GM12878 (cell line): ENCODE data around the gene PLPPR2. TPM values are rescaled to one million over a fixed set of nuclear protein-coding genes. Genes with fewer than 3 reads are reported as not detected.

Source experiments
- ATAC-seq: fragments of 200-7000 bp; cut with Tn5 transposase; 3 replicates; pipeline ENCODE4 v1.9.1; 2020; ENCODE audit warnings: mild to moderate bottlenecking, moderate library complexity
- BruUV-seq: library from RNA; stranded (reverse); fragments of 400-500 nt; replicated peaks from 2 replicates; lab custom pipeline; 2021; lab: Mats Ljungman, UMichigan
- CTCF ChIA-PET: fragments of 300-600 bp; sonication (Branson Sonifier 250); formaldehyde crosslinking; extraction: SDS; loops from one replicate; lab custom pipeline; 2021; ENCODE audit warnings: inconsistent platforms; lab: Yijun Ruan, JAX
- POLR2A ChIA-PET: fragments of 350-600 bp; formaldehyde crosslinking; extraction: SDS; loops from one replicate; lab custom pipeline; 2021; ENCODE audit warnings: inconsistent platforms; lab: Charles Lee
- RAD21 ChIA-PET: fragments of 300-600 bp; sonication (Branson Sonifier 250); formaldehyde crosslinking; loops from one replicate; lab custom pipeline; 2023; ENCODE audit warnings: antibody characterized with exemption; ENCODE audit not compliant: unreplicated experiment; lab: Charles Lee
- SMC1A ChIA-PET: fragments of 300-600 bp; sonication (Branson Sonifier 250); formaldehyde crosslinking; loops from one replicate; lab custom pipeline; 2023; ENCODE audit not compliant: unreplicated experiment, uncharacterized antibody; lab: Charles Lee
- DNase-seq: peaks from one replicate; pipeline ENCODE4 v3.0.0-alpha.2; 2011; ENCODE audit warnings: low read depth, low spot score
- FAIRE-seq: peaks from 3 replicates; lab custom pipeline; 2011; peaks lifted over from hg19 to GRCh38; lab: Jason Lieb, UNC
- H2AFZ ChIP-seq: 2 replicates; pipeline ENCODE4 v1.6.0; 2011; ENCODE audit warnings: low read depth, low read length, control low read depth; ENCODE audit not compliant: control insufficient read depth
- H3K27ac ChIP-seq: 2 replicates; pipeline ENCODE4 v1.5.1; 2011; ENCODE audit warnings: control low read depth; ENCODE audit not compliant: control insufficient read depth, insufficient read depth
- H3K27me3 ChIP-seq, 2 experiments: replicated peaks in 1 of 2; 2 replicates each; pipeline versions ENCODE4 v1.6.0 to v1.6.1; 2011; ENCODE audit warnings: low read length in 1 of 2; ENCODE audit not compliant: control insufficient read depth in 2 of 2, insufficient read depth in 2 of 2
- H3K36me3 ChIP-seq, 2 experiments: 2 replicates each; pipeline ENCODE4 v1.5.1; 2011; ENCODE audit warnings: low read length in 1 of 2; ENCODE audit not compliant: control insufficient read depth in 2 of 2, insufficient read depth in 2 of 2
- H3K4me1 ChIP-seq: 2 replicates; pipeline ENCODE4 v1.6.1; 2011; ENCODE audit warnings: mild to moderate bottlenecking, low read length, moderate library complexity, mixed read lengths; ENCODE audit not compliant: control insufficient read depth, insufficient read depth
- H3K4me2 ChIP-seq: 2 replicates; pipeline ENCODE4 v1.6.0; 2011; ENCODE audit warnings: control low read depth; ENCODE audit not compliant: control insufficient read depth, insufficient read depth
- H3K4me3 ChIP-seq: fragments of 200-600 bp; sonication (generic); 2 replicates; pipeline ENCODE4 v1.5.1; 2016
- H3K79me2 ChIP-seq: 2 replicates; pipeline ENCODE4 v1.6.0; 2011; ENCODE audit warnings: low read length; ENCODE audit not compliant: control insufficient read depth, insufficient read depth
- H3K9ac ChIP-seq: 2 replicates; pipeline ENCODE4 v1.8.0; 2011; ENCODE audit warnings: low read length, control low read depth, mixed read lengths; ENCODE audit not compliant: control insufficient read depth, insufficient read depth
- H3K9me3 ChIP-seq: replicated peaks from 3 replicates; pipeline ENCODE4 v1.5.1; 2011; ENCODE audit warnings: mild to moderate bottlenecking, low read length; ENCODE audit not compliant: control insufficient read depth, insufficient read depth
- H4K20me1 ChIP-seq: 2 replicates; pipeline ENCODE4 v1.6.0; 2011; ENCODE audit not compliant: control insufficient read depth, insufficient read depth
- E2F4 ChIP-seq: IDR thresholded peaks from 2 replicates; pipeline ENCODE4 v1.6.1; 2012; ENCODE audit warnings: low read depth, low read length, improper control_type of control experiment
- LARP7 ChIP-seq: fragments of 450-650 bp; IDR thresholded peaks from 2 replicates; pipeline ENCODE4 v1.6.1; 2017; ENCODE audit warnings: mild to moderate bottlenecking
- NFYB ChIP-seq: IDR thresholded peaks from 2 replicates; pipeline ENCODE4 v1.6.1; 2011; ENCODE audit warnings: low read depth, mild to moderate bottlenecking, low read length, improper control_type of control experiment, moderate library complexity; ENCODE audit not compliant: insufficient read depth
- ZBTB40 ChIP-seq: fragments of 450-650 bp; IDR thresholded peaks from 2 replicates; pipeline ENCODE4 v1.6.1; 2016; ENCODE audit warnings: mild to moderate bottlenecking, moderate library complexity, borderline replicate concordance
- ZNF384 ChIP-seq: IDR thresholded peaks from 2 replicates; pipeline ENCODE4 v1.6.1; 2012; ENCODE audit warnings: low read depth, mild to moderate bottlenecking, low read length, improper control_type of control experiment, borderline replicate concordance
- ZNF687 ChIP-seq: fragments of 450-650 bp; IDR thresholded peaks from 2 replicates; pipeline ENCODE4 v1.6.1; 2017; ENCODE audit warnings: mild to moderate bottlenecking, moderate library complexity
- WGBS: methylation state at CpG from one replicate; pipeline ENCODE4 v1.1.6; 2016; ENCODE audit warnings: low lambda C conversion rate; ENCODE audit not compliant: insufficient replicate concordance, insufficient coverage; ENCODE audit errors: missing lambda C conversion rate; 5-methylcytosine and 5-hydroxymethylcytosine counted together
- in situ Hi-C: fragments of 300-500 bp; cut with MboI; formaldehyde crosslinking; loops from 9 replicates; pipeline ENCODE4 v1.14.3; 2018; ENCODE audit warnings: mixed read lengths
- intact Hi-C: fragments of 100-400 bp; cut with micrococcal nuclease; formaldehyde crosslinking; loops from one replicate; pipeline ENCODE4 v1.14.2; 2022; ENCODE audit not compliant: unreplicated experiment
- polyA plus RNA-seq, 11 experiments: library from polyadenylated mRNA; depleted of rRNA in 4 of 11; unstranded in 6 of 11; stranded (reverse) in 5 of 11; fragments of >200 nt; fragmentation: Nextera tagmentation in 4 of 11; fragmentation: Illumina TruSeq in 1 of 11; extraction: Ambion mirVana in 4 of 11; extraction: Trizol in 1 of 11; gene quantifications; 1 replicate in 1 of 11; 2 replicates in 10 of 11; pipeline versions ENCODE4 v1.2.1 to v1.2.3, GENCODE V29; 2011 to 2016; ENCODE audit warnings: inconsistent platforms in 2 of 11, missing spikeins in 2 of 11, low read depth in 1 of 11
- total RNA-seq, 4 experiments: library from RNA; depleted of rRNA in 3 of 4; stranded (reverse); fragments of >200 nt in 3 of 4; fragmentation: Illumina TruSeq in 1 of 4; extraction: Trizol in 1 of 4; gene quantifications; 2 replicates each; pipeline versions ENCODE4 v1.2.1 to v1.2.3, GENCODE V29; 2013 to 2021
- TF ChIP-seq, protein P1 (sequence below): IDR thresholded peaks from 2 replicates; pipeline ENCODE4 v1.6.1; 2011; ENCODE audit warnings: borderline replicate concordance, low read depth, mild to moderate bottlenecking, moderate library complexity, low read length; ENCODE audit not compliant: insufficient read depth, poor library complexity, severe bottlenecking

Gene PLPPR2
- total and polyA plus RNA-seq, 10 of the 15 experiments (the other 5 are each of a cell fraction or from before 2014, with no cell fraction given), result 0.09 to 2.8 (median 0.70) TPM

- TF ChIP-seq ZNF687 (no peak), NFYB (no peak), LARP7 (no peak), E2F4 (no peak)
Measured at GRCh38 chr19:11370744-11371143, 15.5 kb downstream of the PLPPR2 start (continued).

DNA sequence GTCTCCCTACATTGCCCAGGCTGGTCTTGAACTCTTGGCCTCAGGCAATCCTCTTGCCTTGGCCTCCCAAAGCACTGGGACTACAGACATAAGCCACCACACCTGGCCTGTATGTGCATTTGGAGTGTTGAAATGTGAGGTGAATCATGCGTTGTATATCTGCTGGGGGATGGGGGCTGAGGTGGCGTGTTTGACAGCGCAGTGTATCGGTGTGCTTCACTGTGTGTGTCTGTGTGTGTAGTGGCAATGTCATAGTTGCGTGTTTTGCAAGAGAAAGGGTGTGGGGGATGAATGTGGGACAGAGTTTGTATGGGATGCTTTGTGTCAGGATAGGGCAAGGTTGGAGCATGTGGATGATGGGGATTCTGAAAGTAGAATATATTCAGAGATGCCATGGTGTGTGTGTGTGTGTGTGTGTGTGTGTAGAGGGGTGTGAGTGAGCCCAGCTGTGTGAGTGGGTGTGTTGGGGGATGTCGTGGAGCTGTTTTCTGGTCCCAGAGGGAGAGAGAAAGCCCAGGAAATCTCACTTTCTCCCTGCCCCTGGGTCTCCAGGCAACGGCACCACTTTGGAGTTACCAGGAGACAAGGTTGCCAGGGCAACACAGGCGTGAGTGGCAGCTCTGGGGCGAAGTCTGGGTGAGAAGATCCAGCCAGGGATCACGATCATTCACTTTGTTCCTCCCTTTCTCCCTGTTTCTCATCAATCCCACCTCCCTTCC is 18.1 kb downstream of the PLPPR2 start:
- H3K27ac ChIP-seq, result no peak overlapping the region; the same call in 1 of the 2 replicates
- 50% methylated on average over 10 of the region's 10 CpGs for WGBS
- TF ChIP-seq ZNF384 (no peak), ZBTB40 (peak; percentile 44; the same call in 1 of the 2 replicates)
- TF ChIP-seq, protein P1, sequence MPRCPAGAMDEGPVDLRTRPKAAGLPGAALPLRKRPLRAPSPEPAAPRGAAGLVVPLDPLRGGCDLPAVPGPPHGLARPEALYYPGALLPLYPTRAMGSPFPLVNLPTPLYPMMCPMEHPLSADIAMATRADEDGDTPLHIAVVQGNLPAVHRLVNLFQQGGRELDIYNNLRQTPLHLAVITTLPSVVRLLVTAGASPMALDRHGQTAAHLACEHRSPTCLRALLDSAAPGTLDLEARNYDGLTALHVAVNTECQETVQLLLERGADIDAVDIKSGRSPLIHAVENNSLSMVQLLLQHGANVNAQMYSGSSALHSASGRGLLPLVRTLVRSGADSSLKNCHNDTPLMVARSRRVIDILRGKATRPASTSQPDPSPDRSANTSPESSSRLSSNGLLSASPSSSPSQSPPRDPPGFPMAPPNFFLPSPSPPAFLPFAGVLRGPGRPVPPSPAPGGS, result no peak

More for the DNA sequence above, 18.1 kb downstream of the PLPPR2 start:
- H3K9me3 ChIP-seq, result no peaks in the 10 kb centered on the region
- H4K20me1 ChIP-seq, result no peaks in the 10 kb centered on the region
- FAIRE-seq (no peak), ATAC-seq (no peak), DNase-seq (no peak)
- ChIA-PET SMC1A (interaction anchor here (0.8 to 6.1 kb wide), 4 partner anchors 27 to 81 kb away, joined by 3 to 40 read pairs (median 26); partner anchors contain the start of genes CCDC159, TMEM205 and TSPAN16), RAD21 (interaction anchor here (1.0 to 5.2 kb wide), 5 partner anchors 10 to 79 kb away, joined by 3 to 27 read pairs (median 5); partner anchors contain the start of genes CCDC159, EPOR, ODAD3 and TMEM205), CTCF (interaction anchor here (0.7 to 5.6 kb wide), 8 partner anchors 10 to 109 kb away, joined by 3 to 62 read pairs (median 6); partner anchors contain the start of genes CCDC159, EPOR, TMEM205 and TSPAN16), POLR2A (interaction anchor here (1.1 to 4.8 kb wide), 3 partner anchors 28 to 84 kb away, joined by 3 to 48 read pairs (median 4); partner anchors contain the start of genes CCDC159 and TMEM205)
- intact Hi-C loops, result no loop called here
- in situ Hi-C loops, result no loop called here
- H3K79me2 ChIP-seq, result peaks cover 10% of the 10 kb centered on the region
- no TSS peak for BruUV-seq
- no peaks in the 10 kb centered on the region for H3K27me3 ChIP-seq
- peak overlapping the region; percentile 77; the same call in 1 of the 2 replicates for H3K4me3 ChIP-seq
- no peak overlapping the region; the same call in 1 of the 2 replicates for H2AFZ ChIP-seq
- peaks cover 21% of the 10 kb centered on the region for H3K4me1 ChIP-seq
- no peaks in the 10 kb centered on the region for H3K36me3 ChIP-seq
- H3K9ac ChIP-seq, result peak overlapping the region; percentile 87; the same call in 1 of the 2 replicates
- peak overlapping the region; percentile 83 for H3K4me2 ChIP-seq
